Diencephalon (tissue), 1 donor: ENCODE measurements around the gene GCLC. TPM values are rescaled to one million over a fixed set of nuclear protein-coding genes. Genes with fewer than 3 reads are reported as not detected.

Experiments
- total RNA-seq: library from RNA; depleted of rRNA; stranded (reverse); fragments of >200 nt; gene quantifications from one replicate; pipeline ENCODE4 v1.2.3, GENCODE V29; 2014

Gene GCLC
- total RNA-seq, result 25.1 TPM

GRCh38 chr6:53544470-53545308 lies at the start of gene GCLC:
TSS of gene GCLC (minus strand) at chr6:53545101. CDS start at chr6:53544645, 456 bp downstream.

Other genes starting within 250 kb of the GCLC start
- 70.4 TPM for gene ELOVL5, start 196.2 kb downstream of the GCLC start, total RNA-seq
- 0.46 TPM for gene KLHL31, start 120.7 kb upstream of the GCLC start, total RNA-seq
- 12.5 TPM for gene LRRC1, start 249.9 kb upstream of the GCLC start, total RNA-seq